Fibroblast of mammary gland (primary cell): ENCODE measurements around the gene KLHL20.
"Not testable (repeated sequence)": the region's sequence is repeated elsewhere in the genome, so short reads cannot be mapped to it uniquely, and the experiment has no call there.

Source experiments
- DNase-seq: peaks from one replicate; pipeline ENCODE4 v3.0.0-alpha.2; 2010; ENCODE audit warnings: low read depth
- H3K4me3 ChIP-seq: 2 replicates; pipeline ENCODE4 v1.5.1; 2011; ENCODE audit warnings: low read depth, mild to moderate bottlenecking, low read length, moderate library complexity; ENCODE audit not compliant: control insufficient read depth
- CTCF ChIP-seq: conservative IDR thresholded peaks from 2 replicates; pipeline ENCODE4 v1.5.1; 2011; ENCODE audit warnings: low read depth, low read length, inconsistent platforms; ENCODE audit not compliant: control insufficient read depth, insufficient read depth

KLHL20 gene

GRCh38 chr1:173771560-173771959, 56.8 kb downstream of the KLHL20 start:
- DNase-seq = no peak
- TF ChIP-seq CTCF = no peak

GRCh38 chr1:173775578-173776226, 60.9 kb downstream of the KLHL20 start:
- no peak for TF ChIP-seq CTCF
- H3K4me3 ChIP-seq = no peak overlapping the region
- DNase-seq = no peak

More at GRCh38 chr1:173771560-173771959, 56.8 kb downstream of the KLHL20 start:
- no peak overlapping the region for H3K4me3 ChIP-seq

- no peak for TF ChIP-seq CTCF
- H3K4me3 ChIP-seq = no peak overlapping the region
- no peak for DNase-seq
These were observed 65.2 kb downstream of the KLHL20 start for GRCh38 chr1:173779936-173780335.

GRCh38 chr1:173784997-173785396, 70.2 kb downstream of the KLHL20 start:
- no peak for TF ChIP-seq CTCF
- DNase-seq = no peak
- H3K4me3 ChIP-seq = no peak overlapping the region

- no peak overlapping the region for H3K4me3 ChIP-seq
- DNase-seq = no peak
- no peak for TF ChIP-seq CTCF
These were observed 75.1 kb downstream of the KLHL20 start for GRCh38 chr1:173789841-173790240.

- H3K4me3 ChIP-seq = no peak overlapping the region
- DNase-seq = peak; percentile 31
- no peak for TF ChIP-seq CTCF
These were observed 83.3 kb downstream of the KLHL20 start for GRCh38 chr1:173798078-173798477.

- DNase-seq, H3K4me3 ChIP-seq: not testable (repeated sequence)
These were observed 85.2 kb downstream of the KLHL20 start for GRCh38 chr1:173799995-173800394.
